H1 (cell line): ENCODE results near the gene TTC28. TPM values are rescaled to one million over a fixed set of nuclear protein-coding genes. Genes with fewer than 3 reads are reported as not detected.

Experiments used
- NANOG ChIP-seq: IDR thresholded peaks from 2 replicates; pipeline ENCODE4 v1.6.1; 2011; ENCODE audit warnings: low read length, low read depth, mild to moderate bottlenecking, inconsistent platforms; ENCODE audit not compliant: insufficient read depth, poor library complexity, severe bottlenecking
- polyA plus RNA-seq, 7 experiments: library from polyadenylated mRNA; depleted of rRNA in 3 of 7; stranded (reverse) in 5 of 7; unstranded in 2 of 7; fragments of >200 nt in 5 of 7; fragments of 200-250 nt in 2 of 7; gene quantifications; 1 replicate in 5 of 7; 2 replicates in 1 of 7; 4 replicates in 1 of 7; pipeline versions ENCODE4 v1.2.1 to v1.2.3, GENCODE V29; 2011 to 2013; ENCODE audit warnings: missing spikeins in 2 of 7, mixed read lengths in 2 of 7
- total RNA-seq: library from RNA; stranded (reverse); fragmentation: NEBNext Ultra II Directional; extraction: Animal tissue kit (Norgen Biotek cat#: 25700); gene quantifications from 2 replicates; pipeline ENCODE4 v1.2.1, GENCODE V29; 2021

The TTC28 gene
- total and polyA plus RNA-seq, 2 of the 8 experiments (the other 6 are each of a cell fraction or from before 2014, with no cell fraction given), result 2.6 to 12.6 TPM

GRCh38 chr22:28314959-28315358 is 364.7 kb downstream of the TTC28 start (continued):
- no peak for TF ChIP-seq NANOG
- TF ChIP-seq, all 59 proteins: peak for 0
